CD4-positive, alpha-beta T cell treated with Interleukin-15 for 1 hour (primary cell): ENCODE results near the gene HAPLN2.
"Not testable (repeated sequence)": the region's sequence is repeated elsewhere in the genome, so short reads cannot be mapped to it uniquely, and the experiment has no call there.

Experiments
- DNase-seq: peaks from one replicate; pipeline ENCODE4 v3.0.0-alpha.2; 2020

Gene HAPLN2

DNA sequence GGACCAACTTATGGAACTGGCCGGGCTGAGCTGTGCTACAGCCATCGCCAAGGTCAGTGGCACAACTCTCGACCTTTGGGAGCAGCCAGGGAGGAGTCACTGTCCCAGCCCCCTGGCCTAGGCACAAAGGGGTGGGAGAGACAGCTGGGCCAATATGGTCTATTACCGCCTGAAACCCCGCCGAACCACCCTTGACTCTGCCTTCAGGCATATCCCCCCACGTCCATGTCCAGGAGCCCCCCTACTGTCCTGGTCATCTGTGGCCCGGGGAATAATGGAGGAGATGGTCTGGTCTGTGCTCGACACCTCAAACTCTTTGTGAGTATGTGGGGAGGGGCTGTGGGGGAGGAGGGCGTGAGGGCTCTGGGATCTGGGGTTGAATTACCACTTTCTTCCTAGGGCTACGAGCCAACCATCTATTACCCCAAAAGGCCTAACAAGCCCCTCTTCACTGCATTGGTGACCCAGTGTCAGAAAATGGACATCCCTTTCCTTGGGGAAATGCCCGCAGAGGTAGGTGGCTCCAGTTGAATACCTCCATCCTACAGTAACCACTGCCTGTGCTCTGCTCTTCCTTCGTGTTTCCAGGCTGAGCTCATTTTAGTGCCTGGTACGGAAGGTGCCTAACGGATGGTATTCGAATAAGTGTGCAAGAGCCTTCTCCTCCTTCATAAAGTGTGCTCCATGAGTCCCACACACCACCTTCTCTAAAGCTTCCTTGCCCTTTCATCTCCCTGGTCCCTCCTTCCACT, 26.9 kb upstream of the HAPLN2 start:
- no peak for DNase-seq

DNA sequence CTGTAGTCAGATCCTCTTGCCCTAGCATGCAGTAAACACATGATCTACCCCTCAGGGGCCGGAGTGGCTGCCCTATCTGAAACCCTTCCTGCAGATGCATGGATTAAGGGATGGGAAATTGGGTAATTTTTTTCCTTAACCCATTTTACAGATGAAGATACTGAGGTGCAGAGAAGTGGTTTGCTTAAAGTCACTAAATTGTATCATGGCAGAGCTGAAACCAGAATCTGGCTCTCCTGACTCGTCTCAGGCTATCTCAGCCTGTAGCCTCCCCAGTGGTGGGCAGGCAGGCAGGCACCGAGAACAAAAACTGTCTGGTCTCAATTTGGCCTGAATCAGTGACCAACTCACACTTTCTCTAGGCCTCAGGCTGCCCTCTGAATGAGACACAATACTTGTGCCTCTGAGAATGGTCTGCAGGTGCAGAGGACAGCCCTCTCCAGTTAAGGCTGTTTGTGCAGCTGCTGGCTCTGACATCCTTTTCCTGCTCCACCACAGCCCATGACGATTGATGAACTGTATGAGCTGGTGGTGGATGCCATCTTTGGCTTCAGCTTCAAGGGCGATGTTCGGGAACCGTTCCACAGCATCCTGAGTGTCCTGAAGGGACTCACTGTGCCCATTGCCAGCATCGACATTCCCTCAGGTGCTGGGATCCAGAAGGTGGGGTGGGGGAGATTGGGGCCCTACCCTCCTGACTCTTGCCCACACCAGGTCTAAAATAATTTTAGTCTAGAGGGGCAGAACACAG, 26.1 kb upstream of the HAPLN2 start:
- DNase-seq = no peak

DNA sequence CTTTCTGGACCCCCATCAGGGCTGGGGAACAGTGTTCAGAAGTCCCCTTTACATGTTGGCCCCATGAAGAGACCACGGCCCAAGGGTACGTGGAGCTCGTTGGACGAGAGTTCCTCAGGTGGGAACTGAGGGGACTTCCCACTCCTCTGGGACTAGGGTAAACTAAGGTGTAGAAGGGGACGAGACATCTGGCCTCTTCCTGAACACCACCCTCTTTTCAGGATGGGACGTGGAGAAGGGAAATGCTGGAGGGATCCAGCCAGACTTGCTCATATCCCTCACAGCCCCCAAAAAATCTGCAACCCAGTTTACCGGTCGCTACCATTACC, 25.6 kb upstream of the HAPLN2 start:
- DNase-seq = no peak

DNA sequence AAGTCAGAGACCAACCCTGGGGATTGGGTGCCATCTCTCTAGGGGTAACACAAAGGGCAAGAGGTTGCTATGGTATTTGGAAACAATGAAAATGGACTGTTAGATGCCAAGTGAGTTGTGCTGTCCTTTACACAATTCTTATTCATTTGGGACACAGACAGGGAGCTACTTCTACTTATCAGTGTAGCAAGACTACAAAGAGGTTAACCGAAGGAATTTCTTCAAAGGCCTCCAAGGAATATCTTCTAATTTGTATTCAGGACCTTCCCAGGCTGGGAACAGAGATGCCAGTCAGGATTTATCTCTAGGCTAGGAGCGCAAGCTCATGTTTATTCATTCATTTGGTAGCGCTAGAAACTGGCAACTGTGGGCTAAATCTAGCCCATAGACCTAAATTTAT, 25.0 kb upstream of the HAPLN2 start:
- DNase-seq = no peak

DNA sequence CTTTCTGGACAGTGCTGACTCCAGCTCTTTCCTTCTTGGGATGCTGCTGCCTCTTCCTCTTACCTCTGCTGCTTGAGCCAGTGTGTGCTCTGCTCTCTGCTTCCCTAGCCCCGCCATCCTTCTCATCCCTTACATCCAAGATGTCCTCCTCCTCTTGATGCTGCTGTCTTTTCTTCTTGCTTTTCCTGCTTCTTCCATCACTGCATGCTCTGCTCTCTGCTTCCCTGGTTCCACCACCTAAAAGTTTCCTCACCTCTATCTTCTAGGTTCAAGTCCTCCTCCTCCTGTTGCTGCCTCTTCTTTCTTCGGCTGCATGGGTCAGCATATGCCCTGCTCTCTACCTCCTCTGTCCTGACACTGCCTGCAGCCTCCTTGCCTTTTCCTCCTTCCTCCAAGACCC, 24.2 kb upstream of the HAPLN2 start:
- no peak for DNase-seq

DNA sequence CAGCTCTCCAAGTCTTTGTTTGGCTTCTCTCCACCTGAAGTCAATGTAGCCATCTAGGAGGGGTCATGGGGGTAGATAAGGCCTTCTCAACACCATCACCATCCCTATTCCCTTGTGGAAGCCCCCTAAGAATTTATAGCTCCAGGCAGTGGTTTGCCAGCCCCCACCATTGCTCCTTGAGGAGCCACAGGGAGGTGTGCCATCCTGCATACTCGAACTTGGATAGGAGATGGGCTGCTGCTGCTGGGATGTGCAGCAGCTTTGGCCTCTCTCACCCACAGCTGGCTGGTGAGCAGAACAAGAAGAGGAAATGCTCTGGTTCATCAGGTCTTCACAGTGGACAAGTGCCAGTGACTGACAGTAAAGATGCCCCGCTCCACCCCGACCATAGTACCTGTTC, 22.8 kb upstream of the HAPLN2 start:
- DNase-seq = no peak

DNA sequence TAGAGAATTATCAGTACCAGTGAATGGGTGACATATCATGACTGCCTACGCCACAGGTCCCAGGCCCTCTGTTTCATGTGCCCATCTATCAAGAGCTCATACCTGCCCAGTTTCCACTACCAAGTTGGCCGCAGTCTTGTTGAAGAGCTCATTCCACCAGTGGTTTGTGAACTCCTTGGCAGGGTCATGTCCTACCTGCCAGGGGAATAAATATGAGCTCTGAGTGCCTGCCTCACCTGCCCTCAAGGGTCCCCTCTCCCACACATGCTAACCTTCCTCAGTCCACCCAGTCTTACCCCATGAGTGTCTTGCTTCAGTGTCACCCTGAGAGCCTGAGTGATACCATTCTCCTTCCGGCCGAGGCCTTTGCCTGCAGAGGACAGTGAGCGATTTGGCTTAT, 21.1 kb upstream of the HAPLN2 start:
- no peak for DNase-seq

DNA sequence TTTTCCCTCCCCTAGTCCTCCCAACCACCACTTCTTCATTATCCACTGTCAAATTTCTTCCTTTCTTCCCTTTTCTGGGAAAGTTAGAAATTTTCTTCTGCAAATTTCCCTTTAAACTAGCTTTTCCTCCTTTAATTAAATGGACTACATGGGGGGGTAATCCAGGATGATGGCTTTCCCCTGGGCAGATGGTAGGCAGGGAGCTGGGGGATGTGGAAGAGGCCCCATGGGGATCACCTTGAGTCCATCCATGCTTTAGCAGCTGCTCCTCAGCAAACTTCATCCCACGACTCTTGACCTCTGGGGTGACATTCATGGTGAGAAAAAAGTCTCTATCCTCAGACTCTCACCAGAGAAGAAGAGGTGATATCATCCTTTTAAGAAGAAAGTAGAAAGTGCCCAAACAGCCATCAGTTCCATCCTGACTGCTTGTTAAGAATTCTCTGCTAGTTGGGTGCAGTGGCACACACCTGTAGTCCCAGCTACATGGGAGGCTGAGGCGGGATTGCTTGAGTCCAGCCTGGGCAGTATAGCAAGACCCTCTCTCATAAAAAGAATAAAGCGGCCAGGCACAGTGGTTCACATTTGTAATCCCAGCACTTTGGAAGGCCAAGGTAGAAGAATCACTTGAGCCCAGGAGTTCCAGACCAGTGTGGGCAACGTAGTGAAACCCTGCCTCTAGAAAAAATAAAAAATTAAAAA, 20.3 kb upstream of the HAPLN2 start:
- no peak for DNase-seq

DNA sequence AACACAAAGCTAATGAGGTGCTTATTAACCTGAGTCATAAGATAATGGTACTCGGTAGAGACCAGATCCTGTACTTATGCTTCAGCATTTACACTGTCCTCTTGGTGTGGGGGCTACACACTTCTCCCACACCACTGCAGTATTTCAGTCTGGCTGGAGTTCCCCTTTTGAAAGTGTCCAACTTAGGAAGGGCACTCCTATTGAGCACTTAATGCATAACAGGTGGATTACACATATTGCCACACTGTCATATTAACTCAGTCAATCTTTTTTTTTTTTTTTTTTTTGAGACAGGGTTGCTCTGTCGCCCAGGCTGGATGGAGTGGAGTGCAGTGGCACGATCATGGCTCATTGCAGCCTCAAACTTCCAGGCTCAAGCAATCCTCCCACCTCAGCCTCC, 19.4 kb upstream of the HAPLN2 start:
- no peak for DNase-seq

DNA sequence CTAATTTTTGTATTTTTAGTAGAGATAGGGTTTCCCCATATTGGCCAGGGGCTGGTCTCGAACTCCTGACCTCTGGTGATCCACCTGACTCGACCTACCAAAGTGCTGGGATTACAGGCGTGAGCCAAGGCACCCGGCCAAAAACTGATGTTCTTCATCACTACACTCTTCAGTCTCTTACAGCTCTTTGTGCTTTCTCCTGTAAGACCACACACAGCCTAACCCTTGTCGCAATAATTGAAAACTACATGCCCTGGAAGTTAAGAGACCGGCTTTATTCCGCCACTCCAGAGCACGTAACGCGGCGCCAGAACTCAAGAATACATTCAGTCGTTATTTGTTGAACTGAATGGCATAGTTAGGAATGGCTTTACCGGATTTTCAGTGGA, 18.5 kb upstream of the HAPLN2 start:
- DNase-seq = no peak

DNA sequence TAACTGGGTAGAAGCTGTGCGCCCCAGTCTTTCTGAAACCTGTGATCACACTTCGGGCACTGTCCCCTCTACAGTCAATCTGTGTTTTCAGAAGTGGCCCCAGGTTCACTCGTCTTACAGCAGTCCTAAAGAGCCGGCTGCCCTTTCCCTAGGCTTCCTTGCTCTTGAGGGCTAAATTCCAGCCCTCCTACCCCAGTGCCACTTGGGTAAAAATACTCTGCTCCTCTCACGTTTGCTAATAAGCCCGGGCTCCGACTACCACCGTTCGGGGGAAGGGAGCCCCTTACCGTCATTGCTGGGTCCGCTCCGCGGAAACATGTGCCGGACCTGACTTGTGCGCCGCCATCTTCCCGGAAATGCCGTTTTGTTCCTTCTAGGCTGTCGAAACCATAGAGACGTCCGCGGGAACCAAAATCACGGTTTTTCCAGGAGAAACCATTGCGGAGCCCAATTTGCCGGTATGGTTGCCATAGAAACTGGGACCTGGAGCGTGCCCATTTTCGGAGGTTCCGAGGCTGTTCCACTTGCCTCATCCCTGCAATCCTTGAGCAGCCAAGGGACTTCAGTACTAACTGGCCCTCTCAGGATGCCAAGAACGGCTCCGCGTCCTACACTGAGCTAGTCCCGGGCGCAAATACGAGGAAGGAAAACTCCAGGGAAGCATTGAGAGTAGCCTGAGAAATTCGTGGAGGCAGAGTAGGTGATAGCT, 17.9 kb upstream of the HAPLN2 start, which contains the start of gene GPATCH4:
Gene GPATCH4, minus strand, starts transcription at position 358 of the 709 bp plus-strand sequence.
- peak; percentile 87 for DNase-seq

DNA sequence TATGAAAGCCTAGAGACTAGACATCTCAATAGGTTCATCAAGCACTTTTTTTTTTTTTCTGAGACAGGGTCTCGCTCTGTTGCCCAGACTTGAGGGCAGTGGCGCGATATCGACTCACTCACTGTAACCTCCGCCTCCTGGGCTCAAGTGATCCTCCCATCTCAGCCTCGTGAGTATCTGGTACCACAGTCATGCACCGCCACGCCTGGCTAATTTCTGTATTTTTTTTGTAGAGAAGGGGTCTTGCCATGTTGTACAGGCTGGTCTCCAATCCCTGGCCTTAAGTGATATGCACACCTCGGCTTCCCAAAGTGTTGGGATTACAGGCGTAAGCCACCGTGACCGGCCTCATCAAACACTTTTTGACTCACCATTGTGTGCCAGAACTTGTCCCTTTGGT, 17.3 kb upstream of the HAPLN2 start:
- DNase-seq = no peak

DNA sequence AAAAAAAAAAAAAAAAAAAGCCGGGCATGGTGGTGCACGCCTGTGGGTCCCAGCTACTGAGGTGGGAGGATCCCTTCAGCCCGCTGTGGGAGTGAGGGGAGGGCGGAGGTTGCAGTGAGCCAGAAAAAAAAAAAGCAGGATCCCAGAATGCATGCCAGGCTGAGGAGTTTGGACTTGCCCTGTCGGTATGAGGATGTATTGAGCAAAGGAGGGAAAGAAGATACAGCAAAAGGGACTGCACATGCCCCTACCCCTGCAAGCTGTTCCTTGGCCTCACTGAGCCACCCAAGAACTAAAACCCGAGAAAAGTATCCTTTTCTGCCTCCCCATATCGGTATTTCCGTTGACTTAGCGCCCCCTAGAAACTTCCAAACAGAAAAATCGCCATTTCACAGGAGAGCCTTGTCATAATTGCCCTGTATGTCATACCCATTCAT, 16.6 kb upstream of the HAPLN2 start:
- DNase-seq = no peak

DNA sequence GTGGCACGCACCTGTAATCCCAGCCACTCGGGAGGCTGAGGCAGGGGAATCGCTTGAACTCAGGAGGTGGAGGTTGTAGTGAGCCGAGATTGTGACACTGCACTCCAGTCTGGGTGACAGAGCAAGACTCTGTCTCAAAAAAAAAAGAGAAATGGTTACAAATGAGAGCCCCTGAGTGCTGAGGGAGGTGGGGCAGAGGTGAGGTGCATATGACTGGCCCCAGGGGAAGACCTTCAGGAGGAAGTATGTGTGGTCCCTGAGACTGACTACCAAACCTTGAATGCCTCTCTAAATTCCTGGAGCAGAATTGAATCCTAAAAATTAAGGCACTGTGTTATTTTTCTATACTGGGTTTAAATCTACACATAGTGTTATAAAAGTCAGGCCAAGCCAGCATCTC, 11.9 kb upstream of the HAPLN2 start:
- DNase-seq = peak; percentile 39

DNA sequence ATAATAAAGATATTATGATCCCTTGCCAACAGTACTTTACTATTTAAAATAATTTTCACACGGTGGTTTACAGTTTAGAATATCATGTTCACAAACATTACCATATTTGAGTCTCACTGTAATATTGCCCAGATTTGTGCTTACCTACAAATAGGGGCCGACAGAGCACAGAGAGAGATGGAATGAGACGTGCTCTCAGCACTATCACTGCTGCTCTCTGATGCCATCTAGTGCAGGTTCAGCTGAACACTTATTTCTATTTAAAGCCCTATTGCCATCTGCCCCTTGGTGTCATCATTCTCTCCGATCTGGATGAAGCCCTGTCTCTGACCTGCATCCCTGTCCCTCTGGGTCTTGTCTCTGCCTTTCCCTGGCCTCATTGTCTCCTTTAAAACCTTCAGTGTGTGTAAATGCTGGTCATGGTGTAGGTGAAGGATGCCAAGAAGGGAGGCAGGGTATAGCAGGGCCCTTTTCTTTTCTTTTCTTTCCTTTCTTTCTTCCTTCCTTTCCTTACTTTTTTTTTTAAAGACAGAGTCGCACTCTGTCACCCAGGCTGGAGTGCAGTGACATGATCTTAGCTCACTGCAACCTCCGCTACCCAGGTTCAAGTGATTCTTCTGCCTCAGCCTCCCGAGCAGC, 11.1 kb upstream of the HAPLN2 start:
- DNase-seq = peak; percentile 72

DNA sequence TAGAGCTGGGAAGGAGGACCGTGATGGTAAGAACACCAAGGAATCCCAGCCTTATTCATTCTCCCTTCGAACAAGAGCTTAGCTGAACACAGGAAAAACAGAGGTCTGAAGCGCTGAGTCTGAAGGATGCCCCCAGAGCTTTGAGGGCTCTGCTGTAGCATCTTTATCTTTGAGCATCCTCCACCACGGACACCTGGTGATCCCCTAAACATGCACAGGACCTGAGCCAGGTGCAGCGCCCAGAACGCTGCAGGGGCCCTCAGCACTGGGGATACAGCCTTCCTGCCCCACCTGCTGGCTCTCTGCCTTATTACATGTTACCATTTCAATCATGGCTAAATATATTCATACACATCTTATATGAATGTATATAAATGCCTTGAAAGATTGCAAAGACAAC, 10.2 kb upstream of the HAPLN2 start:
- peak; percentile 62 for DNase-seq

DNA sequence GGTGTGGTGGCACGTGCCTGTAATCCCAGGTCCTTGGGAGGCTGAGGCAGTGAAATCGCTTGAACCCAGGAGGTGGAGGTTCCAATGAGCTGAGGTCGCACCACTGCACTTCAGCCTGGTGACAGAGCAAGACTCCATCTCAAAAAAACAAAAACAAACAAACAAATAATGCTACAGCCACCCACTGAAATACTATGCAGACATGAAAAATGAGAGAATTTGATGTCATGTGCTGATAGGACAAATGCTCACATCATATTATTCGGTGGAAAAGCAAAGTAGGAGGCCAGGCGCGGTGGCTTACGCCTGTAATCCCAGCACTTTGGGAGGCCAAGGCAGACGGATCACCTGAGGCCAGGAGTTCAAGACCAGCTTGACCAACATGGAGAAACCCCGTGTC, 9.1 kb upstream of the HAPLN2 start:
- not testable (repeated sequence) for DNase-seq

DNA sequence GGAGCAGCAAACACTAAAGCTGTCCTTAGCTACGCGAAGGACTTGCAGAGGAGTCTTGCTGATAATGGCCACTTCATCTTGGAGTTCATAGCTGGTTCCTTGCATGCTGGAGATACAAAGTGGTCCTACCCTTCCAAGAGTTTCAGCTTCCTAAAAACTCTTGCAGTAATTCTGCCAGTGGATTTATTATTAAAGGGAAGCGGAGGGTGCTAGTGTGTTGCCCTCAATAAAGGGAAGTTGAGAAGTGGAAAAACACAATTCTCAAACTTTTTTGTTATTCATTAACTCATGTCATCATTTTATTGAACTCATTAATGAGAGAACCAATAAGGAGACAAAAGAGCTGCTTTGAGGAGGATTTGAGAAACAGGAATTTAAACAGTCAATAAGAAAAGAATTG, 6.5 kb upstream of the HAPLN2 start:
- DNase-seq = no peak

DNA sequence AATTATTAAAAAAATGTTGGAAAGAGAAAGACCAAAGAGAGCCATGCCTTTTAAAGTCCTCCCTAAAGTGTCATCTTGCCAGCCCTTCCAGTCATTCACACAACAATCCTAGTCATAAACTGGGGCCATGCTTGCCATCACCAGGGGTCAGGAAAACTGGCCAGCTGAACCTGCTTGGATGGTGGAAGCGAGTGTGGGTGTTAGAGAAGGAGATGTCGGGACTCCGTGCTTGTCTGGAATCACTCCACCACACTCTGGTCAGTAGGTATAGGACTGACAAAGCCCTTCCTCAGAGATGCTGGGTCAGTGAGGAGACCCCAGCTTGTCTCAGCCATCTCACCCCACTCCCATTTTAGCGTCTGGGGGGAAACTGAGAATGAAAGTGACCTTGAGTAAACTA, 3.3 kb upstream of the HAPLN2 start:
- DNase-seq = no peak

DNA sequence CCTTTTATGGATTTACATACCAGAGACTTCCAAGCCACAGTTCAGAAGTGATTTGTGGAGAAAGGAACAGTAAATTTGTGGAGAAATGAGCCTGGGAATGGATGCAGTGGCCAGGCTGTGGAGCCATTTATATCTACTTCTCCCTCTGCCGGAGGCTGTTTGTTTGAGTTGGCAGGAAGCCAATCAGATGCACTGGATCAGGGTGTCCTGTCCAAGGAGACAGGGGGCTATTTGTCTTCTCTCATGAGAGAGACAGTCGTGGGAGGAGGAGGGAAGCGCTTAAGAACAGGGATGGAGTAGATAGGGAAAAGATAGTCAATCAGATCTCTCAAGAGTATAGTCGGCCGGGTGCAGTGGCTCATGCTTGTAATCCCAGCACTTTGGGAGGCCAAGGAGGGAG, 2.8 kb upstream of the HAPLN2 start:
- no peak for DNase-seq

DNA sequence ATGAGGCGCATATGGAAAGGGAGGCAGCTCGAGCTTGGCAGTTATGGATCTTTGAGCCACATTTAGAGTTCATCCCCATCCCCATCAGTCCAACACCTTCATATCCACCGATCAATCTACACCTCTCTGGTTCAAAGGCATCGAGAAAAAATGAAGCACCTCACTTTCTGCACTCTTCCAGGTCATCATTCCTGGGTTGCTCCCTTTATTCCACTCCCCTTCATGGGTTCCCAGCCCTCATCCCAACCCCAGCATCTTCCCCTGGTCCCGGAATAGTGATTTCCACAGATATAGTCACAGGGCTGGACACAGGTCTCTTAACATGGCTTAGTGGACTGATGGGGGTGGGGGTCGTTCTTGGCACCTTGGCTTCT, 354 bp downstream of the HAPLN2 start:
- no peak for DNase-seq

DNA sequence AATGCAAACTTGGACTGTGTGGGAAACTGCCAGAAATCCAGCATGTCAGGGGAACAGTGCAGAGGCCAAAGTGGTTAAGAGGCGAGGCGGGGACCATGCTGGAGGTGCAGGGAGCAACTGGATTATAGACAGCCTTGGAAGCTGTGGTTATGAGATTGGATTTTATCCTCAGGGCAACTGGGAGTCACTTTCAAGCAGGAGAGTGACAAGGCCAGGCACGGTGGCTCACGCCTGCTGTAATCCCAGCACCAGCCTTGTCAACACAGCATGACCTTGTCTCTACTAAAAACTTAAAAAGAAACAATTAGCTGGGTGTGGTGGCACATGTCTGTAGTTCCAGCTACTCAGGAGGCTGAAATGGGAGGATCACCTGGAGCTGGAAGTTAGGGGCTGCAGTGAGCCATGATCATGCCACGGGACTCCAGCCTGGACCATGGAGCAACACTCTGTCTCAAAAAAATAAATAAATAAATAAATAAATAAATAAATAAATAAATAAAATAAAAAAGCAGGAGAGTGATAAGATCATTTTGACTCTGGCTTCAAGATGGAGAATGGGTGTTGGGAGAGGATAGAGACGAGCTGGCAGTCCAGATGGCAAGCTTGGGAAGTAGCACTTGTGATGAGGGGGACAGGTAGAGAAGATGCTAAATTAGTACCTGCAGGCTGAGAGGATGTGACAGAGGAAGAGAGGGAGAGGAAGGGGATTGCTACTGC, 3.5 kb downstream of the HAPLN2 start:
- DNase-seq = no peak
